Measurements from ENCODE around the gene ARMC12.

GRCh38 chr6:35722121-35722761, 14.6 kb upstream of the ARMC12 start:
- TF ChIP-seq EZH2 (IDR thresholded peaks at IDR 0.05) (no peak), POLR2AphosphoS5 (IDR thresholded peaks at IDR 0.05; ENCODE audit: borderline replicate concordance, low read depth, low read length) (no peak), FOXP2 (optimal IDR thresholded peaks at IDR 0.05; ENCODE audit: control extremely low read depth, extremely low read length, insufficient read depth) (no peak)

All from SK-N-MC (cell line).